Right ventricle myocardium superior (tissue), 1 donor: ENCODE data around the gene IL1RAPL1. TPM values are rescaled to one million over a fixed set of nuclear protein-coding genes. Genes with fewer than 3 reads are reported as not detected.

Experiments used
- ATAC-seq: fragments of 200-7000 bp; cut with Tn5 transposase; one replicate; pipeline ENCODE4 v1.9.1; 2020; ENCODE audit warnings: mild to moderate bottlenecking; ENCODE audit not compliant: poor library complexity
- DNase-seq: peaks from one replicate; pipeline ENCODE4 v3.0.0-alpha.2; 2020
- intact Hi-C: fragments of 100-400 bp; cut with DNase I; formaldehyde crosslinking; loops from one replicate; pipeline ENCODE4 v1.11.2; 2022
- microRNA-seq: library from miRNA; unstranded; fragments of <30 nt; microRNA quantifications from one replicate; pipeline ENCODE4 v1.2.0, GENCODE V29; 2020
- total RNA-seq: library from RNA; stranded (reverse); fragmentation: NEBNext Ultra II Directional; extraction: Animal tissue kit (Norgen Biotek cat#: 25700); gene quantifications from one replicate; pipeline ENCODE4 v1.2.1, GENCODE V29; 2021
- donor health status: DM: no; HTN: yes; CAD: no; lungs with severe emphysema.

Gene IL1RAPL1
- total RNA-seq, 1 donor from 2014 or later = 3.1 TPM

DNA sequence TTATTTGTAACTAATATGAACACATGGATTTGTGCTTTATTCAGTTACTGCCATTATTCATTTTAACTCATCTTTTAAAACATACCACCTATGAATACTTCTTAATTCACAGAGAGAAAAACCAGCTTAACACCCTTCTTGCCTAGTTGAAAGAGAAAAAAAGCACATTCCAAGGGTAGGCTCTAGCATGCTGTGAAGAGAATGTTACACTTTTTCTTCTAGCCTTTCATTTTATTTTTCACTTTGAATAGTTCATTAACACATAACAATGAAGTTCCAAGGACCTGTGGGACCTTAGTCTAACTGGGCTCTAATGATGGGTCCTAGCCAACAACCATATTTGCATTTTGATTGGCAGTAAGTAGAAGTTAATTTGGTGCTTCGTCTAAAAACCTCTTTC, 1348.2 kb downstream of the IL1RAPL1 start:
- DNase-seq = no peak
- intact Hi-C loops = no loop called here
- no peak for ATAC-seq

DNA sequence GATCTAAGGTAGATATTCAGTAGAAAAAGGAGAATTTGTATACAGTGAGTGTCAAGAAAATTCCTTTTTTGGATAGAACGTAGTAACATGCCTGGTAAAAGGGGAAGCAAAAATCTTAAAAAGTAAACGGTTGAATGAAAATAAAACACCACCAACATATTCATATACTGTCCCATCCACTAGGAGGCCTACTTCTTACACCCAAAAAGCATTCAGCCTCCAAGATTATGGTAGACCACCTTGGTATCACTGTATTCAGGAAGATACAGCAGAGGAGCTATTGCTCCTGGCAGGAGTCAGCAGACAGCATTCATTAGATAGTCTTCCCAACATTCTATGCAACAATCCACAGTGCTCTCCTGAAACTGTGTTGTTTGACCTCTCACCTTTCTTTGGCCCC, 1353.5 kb downstream of the IL1RAPL1 start:
- intact Hi-C loops = no loop called here
- ATAC-seq (no peak), DNase-seq (no peak)

DNA sequence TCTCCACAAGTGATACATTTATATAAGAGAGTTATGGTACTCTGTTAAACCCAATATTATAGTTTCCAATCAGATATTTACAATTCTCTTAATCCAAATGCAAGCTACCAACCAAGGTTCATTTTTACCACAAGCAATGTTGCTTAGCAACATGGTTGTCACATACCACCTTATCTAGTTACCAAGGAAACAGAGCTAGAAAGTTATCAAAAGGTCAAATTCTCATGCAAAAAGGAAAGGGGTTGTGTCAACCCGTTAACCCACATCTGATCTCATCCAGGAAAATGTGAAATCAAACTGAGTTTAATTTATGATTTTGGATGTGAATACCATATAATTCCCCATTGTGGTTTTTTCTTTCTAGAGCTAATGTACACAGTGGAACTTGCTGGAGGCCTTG, 1354.0 kb downstream of the IL1RAPL1 start:
- ATAC-seq (no peak), DNase-seq (no peak)
- intact Hi-C loops = no loop called here

DNA sequence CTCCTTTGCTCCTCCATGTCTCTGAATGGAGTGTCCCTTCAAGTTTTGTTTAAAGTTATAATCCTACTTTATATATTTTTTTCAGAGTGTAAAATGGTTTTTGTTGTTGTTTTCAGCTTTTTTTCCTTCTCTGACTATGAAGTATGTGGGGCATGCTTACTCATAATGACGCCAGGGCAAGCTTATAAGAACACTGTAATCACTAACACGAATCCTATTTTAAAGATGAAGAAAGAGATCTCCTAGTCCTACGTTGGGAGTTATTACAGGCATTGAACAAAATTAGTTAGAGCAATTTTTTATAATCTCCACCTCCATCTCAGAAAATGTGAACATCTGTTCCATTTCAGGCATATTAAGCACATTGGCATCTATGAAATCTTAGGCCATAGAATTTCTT, 1360.0 kb downstream of the IL1RAPL1 start:
- intact Hi-C loops = no loop called here
- DNase-seq = no peak
- no peak for ATAC-seq

DNA sequence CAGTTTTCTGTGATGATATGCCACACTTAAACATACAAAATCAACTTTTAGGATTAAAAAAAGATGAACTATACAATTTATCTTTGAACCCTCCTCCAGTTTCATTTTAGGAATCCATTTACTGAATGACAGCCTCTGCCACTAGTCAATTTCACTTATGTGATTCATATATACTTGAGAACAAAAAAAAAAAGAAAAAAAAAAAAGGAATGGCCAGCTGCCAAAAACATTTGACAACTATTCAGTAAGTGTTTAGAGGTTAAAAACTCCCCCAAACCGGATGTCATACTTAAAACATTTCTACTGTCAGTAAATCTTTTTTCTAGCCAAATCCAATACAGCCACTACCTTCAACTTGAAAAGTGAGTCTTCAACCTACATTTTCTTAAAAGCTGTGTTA, 1361.4 kb downstream of the IL1RAPL1 start:
- intact Hi-C loops = no loop called here
- no peak for ATAC-seq
- no peak for DNase-seq

DNA sequence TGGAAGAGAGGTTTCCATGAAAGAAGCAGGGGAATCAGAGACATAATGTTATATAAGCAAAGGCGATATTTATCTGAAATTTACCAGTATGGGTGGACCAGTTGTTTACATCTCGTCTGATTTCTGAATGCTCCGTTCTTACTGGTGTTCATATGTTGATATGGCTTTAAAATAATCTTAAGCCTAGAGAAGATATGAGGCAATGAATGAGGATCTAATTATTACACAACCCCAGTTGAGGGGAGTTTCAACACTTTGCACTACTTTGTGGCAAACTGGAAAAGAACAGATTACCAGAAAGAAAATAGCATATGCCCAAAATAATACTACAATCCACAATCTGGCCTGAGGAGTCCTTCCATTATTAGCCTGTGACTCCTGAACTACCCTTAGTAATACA, 1364.8 kb downstream of the IL1RAPL1 start:
- DNase-seq = no peak
- ATAC-seq = no peak
- intact Hi-C loops = no loop called here

DNA sequence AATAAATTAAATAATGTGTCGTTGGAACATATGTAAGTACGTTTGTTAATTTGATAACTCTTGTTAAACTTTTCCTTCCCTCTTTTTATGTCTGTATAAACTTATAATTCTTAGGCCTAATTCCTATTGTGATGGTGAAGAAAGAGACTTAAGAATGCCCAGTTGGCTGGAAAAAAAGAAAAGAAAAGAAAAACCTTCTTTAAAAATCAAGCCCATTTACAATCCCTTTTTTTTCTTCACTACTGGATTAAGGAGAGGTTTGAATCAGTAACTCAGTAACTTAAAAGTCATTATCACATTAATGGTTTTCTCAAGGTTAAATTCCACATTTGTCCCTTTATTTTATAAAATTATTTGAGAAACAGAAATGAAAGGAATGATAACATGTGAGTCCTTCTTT, 1374.8 kb downstream of the IL1RAPL1 start:
- DNase-seq (no peak), ATAC-seq (no peak)
- intact Hi-C loops = no loop called here

DNA sequence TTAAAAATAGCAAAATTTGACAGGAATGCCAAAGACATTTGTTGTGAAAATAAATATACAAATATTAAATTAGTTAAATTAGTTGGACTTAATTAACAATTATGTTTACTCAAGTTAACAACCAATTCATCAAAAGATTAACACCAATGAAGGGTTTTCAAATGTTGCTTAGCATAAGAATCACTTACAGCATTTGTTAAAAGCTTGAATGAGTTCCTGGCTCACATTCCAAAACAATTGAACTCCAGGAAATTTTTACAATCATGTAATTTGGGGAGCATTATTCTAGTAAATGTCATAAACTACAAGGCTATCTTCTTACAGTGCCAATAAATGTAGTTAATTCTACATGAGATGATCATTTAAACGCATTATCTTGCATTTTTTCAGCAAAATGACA, 1378.4 kb downstream of the IL1RAPL1 start:
- DNase-seq (no peak), ATAC-seq (no peak)
- intact Hi-C loops = no loop called here

DNA sequence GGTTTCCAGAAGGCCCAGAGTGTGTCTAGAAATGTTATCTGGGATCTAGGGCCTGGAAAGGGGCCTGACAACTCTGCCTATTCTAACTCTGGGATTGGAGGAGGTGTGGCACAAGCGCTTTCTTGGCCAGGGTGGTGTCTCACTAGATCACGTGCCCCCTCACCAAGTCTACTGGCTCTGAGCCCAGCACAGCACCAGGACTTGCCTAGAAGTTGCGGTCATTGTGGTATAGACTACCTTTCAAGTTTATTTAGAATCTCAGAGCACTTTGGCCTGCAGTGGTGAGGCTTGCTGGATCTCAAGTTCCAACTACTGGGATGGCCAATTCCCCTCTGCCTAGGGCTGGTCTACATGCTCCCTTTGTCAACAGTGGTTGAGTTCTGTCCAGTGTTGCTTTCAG, 1404.8 kb downstream of the IL1RAPL1 start:
- intact Hi-C loops = no loop called here

DNA sequence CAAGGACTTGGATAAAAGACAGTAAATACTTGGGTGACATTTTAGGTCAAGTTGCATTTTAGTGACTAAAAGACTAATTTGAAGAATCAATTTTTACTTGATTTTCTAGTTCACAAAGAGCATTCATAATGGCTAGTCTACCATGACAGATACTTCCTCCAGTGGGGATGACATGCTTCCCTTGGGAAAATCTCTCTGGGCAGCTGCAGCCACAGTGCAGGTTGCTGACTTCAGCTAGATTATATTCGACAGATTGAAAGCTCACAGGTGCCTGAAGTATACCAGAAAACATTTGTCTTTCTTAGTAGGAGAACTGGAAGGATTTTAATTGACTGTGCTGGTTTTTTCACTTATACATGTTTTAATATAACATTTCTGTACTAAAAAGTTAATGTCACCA, 1418.6 kb downstream of the IL1RAPL1 start:
- intact Hi-C loops = no loop called here
- ATAC-seq (no peak), DNase-seq (no peak)

More for the DNA sequence above, 1404.8 kb downstream of the IL1RAPL1 start:
- DNase-seq = no peak
- no peak for ATAC-seq

Small RNA genes within 50 kb of the gene (microRNA-seq; reads per million reads assigned to microRNA genes)
- gene MIR4666B = not detected
